Right lobe of liver (tissue), 6 donors: ENCODE data around the gene TMEM120B. TPM values are rescaled to one million over a fixed set of nuclear protein-coding genes. Genes with fewer than 3 reads are reported as not detected.
"Not testable (repeated sequence)": the region's sequence is repeated elsewhere in the genome, so short reads cannot be mapped to it uniquely, and the experiment has no call there.

Experiments
- ATAC-seq, 4 donors: fragments of 200-7000 bp; cut with Tn5 transposase; one replicate each; pipeline ENCODE4 v1.9.1; 2020; ENCODE audit warnings: mild to moderate bottlenecking in 4 of 4, moderate library complexity in 4 of 4
- DNase-seq, 3 donors: peaks; one replicate each; pipeline ENCODE4 v3.0.0-alpha.2; 2020
- H3K27ac ChIP-seq, 3 donors: fragments of 200-600 bp; one replicate each; pipeline ENCODE4 v1.8.0; 2022
- H3K27me3 ChIP-seq, 2 donors: fragments of 200-600 bp; one replicate each; pipeline ENCODE4 v1.8.0; 2022
- H3K36me3 ChIP-seq, 4 donors: fragments of 200-600 bp; sonication (generic) in 1 of 4; one replicate each; pipeline versions ENCODE4 v1.5.1 to v1.8.0; 2017 to 2022; ENCODE audit warnings: control low read depth in 1 of 4
- H3K4me1 ChIP-seq, 4 donors: fragments of 200-600 bp; sonication (generic) in 1 of 4; one replicate each; pipeline versions ENCODE4 v1.5.1 to v1.8.0; 2017 to 2022; ENCODE audit warnings: control low read depth in 1 of 4
- H3K4me3 ChIP-seq, 3 donors: fragments of 200-600 bp; one replicate each; pipeline ENCODE4 v1.8.0; 2022
- H3K9me3 ChIP-seq, 4 donors: fragments of 200-600 bp; sonication (generic) in 1 of 4; one replicate each; pipeline versions ENCODE4 v1.5.1 to v1.8.0; 2017 to 2022; ENCODE audit warnings: control low read depth in 1 of 4
- POLR2A ChIP-seq: fragments of 450-650 bp; IDR thresholded peaks from one replicate; pipeline ENCODE4 v1.6.1; 2017; ENCODE audit warnings: antibody characterized with exemption, mild to moderate bottlenecking
- WGBS: methylation state at CpG from one replicate; pipeline ENCODE4 v1.1.6; 2018; ENCODE audit warnings: low coverage, low lambda C conversion rate; ENCODE audit not compliant: insufficient coverage; ENCODE audit errors: missing lambda C conversion rate; 5-methylcytosine and 5-hydroxymethylcytosine counted together
- intact Hi-C, 2 donors: fragments of 100-400 bp; cut with DNase I; formaldehyde crosslinking; loops; one replicate each; pipeline versions ENCODE4 v1.11.2 to v1.14.1; 2022
- total RNA-seq, 6 experiments: library from RNA; depleted of rRNA in 2 of 6; stranded (reverse); fragments of >200 nt in 2 of 6; fragmentation: NEBNext Ultra II Directional in 3 of 6; extraction: Animal tissue kit (Norgen Biotek cat#: 25700) in 3 of 6; gene quantifications; one replicate each; pipeline versions ENCODE4 v1.1.0 to v1.2.4, GENCODE V29; 2016 to 2023
- TF ChIP-seq, protein P1 (sequence below), 4 donors: fragments of 200-600 bp in 3 of 4; fragments of 450-650 bp in 1 of 4; IDR thresholded peaks; one replicate each; pipeline versions ENCODE4 v1.5.1 to v1.8.0; 2016 to 2022; ENCODE audit warnings: antibody characterized with exemption in 4 of 4, mild to moderate bottlenecking in 2 of 4
- donor health status: DM: no; HTN: yes; CAD: no.
- donor health status: DM: no; HTN: no; CAD: no.
- donor health status: DM: no; HTN: no; CAD: no.
- donor health status: DM: no; HTN: yes; CAD: no.
- donor health status: DM: no; HTN: yes; CAD: no.

The TMEM120B gene
- total RNA-seq, 6 experiments from 2014 or later = 3.3 to 6.4 (median 4.7) TPM

DNA sequence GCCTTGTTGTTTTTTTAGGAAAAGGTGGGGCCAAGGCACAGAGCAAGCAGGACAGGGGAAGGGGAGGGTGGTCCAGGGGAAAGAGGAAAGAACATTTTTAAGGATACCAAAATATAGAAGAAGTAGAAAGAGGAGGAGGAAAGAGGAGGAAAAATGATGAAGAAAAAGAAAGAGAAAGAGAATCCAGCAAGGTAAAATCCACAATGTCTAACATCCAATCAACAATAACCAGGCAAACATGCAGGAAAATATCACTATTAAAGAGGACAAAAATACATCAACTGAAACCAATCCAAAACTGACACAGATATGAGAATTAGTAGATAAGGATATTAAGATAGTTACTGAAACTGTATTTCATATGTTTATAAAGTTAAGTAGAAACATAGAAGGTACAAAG, 7.0 kb upstream of the TMEM120B start:
- Histone ChIP-seq H3K4me1 (peaks cover 0 to 7% (median 0%) of the 10 kb centered on the region in 4 donors), H3K4me3 (no peak overlapping the region), H3K27ac (no peak overlapping the region), H3K9me3 (no peaks in the 10 kb centered on the region), H3K27me3 (no peaks in the 10 kb centered on the region), H3K36me3 (no peaks in the 10 kb centered on the region)
- intact Hi-C loops = no loop called here
- ATAC-seq (no peak), DNase-seq (no peak)
- TF ChIP-seq, protein P1, sequence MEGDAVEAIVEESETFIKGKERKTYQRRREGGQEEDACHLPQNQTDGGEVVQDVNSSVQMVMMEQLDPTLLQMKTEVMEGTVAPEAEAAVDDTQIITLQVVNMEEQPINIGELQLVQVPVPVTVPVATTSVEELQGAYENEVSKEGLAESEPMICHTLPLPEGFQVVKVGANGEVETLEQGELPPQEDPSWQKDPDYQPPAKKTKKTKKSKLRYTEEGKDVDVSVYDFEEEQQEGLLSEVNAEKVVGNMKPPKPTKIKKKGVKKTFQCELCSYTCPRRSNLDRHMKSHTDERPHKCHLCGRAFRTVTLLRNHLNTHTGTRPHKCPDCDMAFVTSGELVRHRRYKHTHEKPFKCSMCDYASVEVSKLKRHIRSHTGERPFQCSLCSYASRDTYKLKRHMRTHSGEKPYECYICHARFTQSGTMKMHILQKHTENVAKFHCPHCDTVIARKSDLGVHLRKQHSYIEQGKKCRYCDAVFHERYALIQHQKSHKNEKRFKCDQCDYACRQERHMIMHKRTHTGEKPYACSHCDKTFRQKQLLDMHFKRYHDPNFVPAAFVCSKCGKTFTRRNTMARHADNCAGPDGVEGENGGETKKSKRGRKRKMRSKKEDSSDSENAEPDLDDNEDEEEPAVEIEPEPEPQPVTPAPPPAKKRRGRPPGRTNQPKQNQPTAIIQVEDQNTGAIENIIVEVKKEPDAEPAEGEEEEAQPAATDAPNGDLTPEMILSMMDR (IDR thresholded peaks at IDR 0.05) = no peak
- TF ChIP-seq POLR2A = no peak

DNA sequence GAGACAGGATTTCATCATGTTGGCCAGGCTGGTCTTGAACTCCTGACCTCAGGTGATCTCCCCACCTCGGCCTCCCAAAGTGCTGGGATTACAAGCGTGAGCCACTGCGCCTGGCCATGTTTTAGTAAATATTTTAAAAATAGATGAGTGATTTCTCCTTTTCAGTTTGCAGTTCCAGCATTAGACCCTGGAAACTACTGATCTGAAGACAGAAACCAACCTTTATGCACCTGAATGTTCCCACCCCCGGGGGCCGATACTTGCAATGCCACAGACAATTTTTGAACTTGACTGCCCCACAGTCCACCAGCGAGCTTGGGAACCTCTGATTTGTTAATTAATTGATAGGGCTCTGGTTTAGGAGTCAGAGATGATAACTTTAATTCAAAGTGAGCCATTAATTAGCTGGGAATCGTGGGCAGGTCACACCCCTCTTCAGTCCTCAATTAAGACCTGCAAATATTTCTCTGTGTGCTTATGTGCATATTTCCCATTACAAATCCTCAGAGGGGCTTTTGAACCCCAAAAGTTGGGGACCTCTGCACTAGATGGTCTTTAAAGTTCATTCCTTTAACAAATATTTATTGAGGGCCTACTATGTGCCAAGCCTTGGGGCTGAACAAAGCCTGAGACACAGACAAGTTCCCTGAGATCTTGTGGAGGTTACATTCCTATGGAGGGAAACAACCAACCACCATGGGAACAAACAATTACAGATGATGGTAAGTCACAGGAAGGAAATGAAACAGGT, 4.1 kb upstream of the TMEM120B start:
- Histone ChIP-seq H3K9me3 (no peaks in the 10 kb centered on the region), H3K27me3 (no peaks in the 10 kb centered on the region), H3K4me3 (no peak overlapping the region), H3K36me3 (no peaks in the 10 kb centered on the region), H3K27ac (no peak overlapping the region), H3K4me1 (peaks cover 0 to 12% (median 1%) of the 10 kb centered on the region in 4 donors)
- 66% methylated on average over 7 of the region's 7 CpGs for WGBS
- TF ChIP-seq, protein P1 (IDR thresholded peaks at IDR 0.05) = no peak
- TF ChIP-seq POLR2A = no peak
- DNase-seq (no peak), ATAC-seq (no peak)
- intact Hi-C loops = no loop called here

DNA sequence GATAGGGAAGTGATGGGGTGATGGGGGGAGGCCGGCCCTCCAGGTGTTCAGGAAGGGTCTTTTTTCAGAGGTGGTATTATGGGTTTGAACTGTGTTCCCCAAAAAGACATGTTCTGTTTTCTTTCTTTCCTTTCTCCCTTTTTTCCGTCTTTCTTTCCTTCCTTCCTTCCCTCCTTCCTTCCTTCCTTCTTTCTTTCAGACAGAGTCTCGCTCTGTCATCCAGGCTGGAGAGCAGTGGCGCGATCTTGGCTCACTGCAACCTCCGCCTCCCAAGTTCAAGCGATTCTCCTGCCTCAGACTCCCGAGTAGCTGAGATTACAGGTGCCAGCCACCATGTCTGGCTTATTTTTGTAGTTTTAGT, 3.5 kb upstream of the TMEM120B start:
- H3K4me3 ChIP-seq, intact Hi-C loops, H3K9me3 ChIP-seq, ATAC-seq, DNase-seq, H3K27ac ChIP-seq, H3K36me3 ChIP-seq, H3K27me3 ChIP-seq: not testable (repeated sequence)
- peaks cover 0 to 18% (median 1%) of the 10 kb centered on the region in 4 donors for H3K4me1 ChIP-seq
- 93% methylated on average over 5 of the region's 8 CpGs for WGBS

DNA sequence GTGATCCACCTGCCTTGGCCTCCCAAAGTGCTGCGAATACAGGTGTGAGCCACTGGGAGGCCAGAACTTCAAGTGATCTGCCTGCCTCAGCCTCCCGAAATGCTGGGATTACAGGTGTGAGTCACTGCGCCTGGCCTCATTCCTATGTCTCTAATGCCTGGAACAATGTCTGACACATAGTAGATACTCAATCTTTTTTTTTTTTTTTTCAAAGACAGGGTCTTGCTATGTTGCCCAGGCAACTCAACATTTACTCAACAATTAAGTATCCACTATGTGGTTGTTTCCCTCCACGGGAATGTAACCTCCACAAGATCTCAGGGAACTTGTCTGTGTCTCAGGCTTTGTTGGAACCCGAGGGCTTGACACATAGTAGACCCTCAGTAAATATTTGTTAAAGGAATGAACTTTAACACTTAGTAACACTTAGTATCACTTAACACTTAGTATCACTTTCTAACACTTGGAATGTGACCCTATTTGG, 3.0 kb upstream of the TMEM120B start:
- DNase-seq = no peak
- 72% methylated on average over 5 of the region's 5 CpGs for WGBS
- H3K27ac ChIP-seq = no peak overlapping the region
- H3K27me3 ChIP-seq = no peaks in the 10 kb centered on the region
- intact Hi-C loops = no loop called here
- no peak overlapping the region for H3K4me3 ChIP-seq
- no peaks in the 10 kb centered on the region for H3K36me3 ChIP-seq
- H3K9me3 ChIP-seq = no peaks in the 10 kb centered on the region
- H3K4me1 ChIP-seq = peaks cover 0 to 18% (median 1%) of the 10 kb centered on the region in 4 donors
- TF ChIP-seq, protein P1 (IDR thresholded peaks at IDR 0.05) = no peak
- TF ChIP-seq POLR2A = no peak
- no peak for ATAC-seq

DNA sequence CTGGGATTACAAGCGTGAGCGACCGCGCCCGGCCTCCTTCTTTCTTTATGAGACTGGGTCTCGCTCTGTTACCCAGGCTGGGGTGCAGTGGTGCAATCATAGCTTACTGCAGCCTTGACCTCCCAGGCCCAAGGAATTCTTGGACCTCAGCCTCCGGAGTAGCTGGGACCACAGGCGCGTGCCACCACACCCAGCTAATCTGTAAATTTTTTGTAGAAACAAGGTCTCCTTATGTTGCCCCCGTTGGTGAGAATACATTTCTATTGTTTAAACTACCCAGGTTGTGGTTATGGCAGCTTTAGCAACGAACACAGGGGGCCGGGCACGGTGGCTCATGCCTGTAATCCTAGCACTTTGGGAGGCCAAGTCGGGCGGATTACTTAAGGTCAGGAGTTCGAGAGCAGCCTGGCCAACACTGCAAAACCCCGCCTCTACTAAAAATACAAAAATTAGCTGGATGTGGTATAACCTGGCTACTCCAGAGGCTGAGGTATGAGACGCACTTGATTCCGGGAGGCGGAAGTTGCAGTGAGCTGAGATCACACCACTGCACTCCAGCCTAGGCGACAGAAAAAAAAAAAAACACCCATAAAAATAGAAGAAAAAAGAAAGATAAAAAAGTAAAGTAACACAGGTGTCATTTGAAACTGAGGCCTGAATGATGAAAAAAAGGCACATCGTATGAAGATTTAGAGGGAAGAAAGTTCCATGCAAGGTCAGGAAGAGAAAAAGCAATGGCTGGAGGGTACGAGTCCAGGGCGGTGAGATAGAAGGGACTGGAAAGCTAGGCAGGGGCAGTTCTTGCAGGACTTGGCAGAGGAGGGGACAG, 977 bp upstream of the TMEM120B start:
- intact Hi-C loops = no loop called here
- Histone ChIP-seq H3K4me1 (peaks cover 0 to 18% (median 1%) of the 10 kb centered on the region in 4 donors), H3K27ac (peak overlapping the region; percentile 84 to 87 (median 86)), H3K27me3 (no peaks in the 10 kb centered on the region), H3K4me3 (peak overlapping the region; percentile 82 to 98 (median 92)), H3K9me3 (no peaks in the 10 kb centered on the region), H3K36me3 (no peaks in the 10 kb centered on the region)
- TF ChIP-seq, protein P1 (IDR thresholded peaks at IDR 0.05) = no peak
- no peak for TF ChIP-seq POLR2A
- peak in 1 of 3 donors; percentile 33 for DNase-seq
- ATAC-seq = peak in 3 of 4 donors; percentile 5 to 56 (median 42)
- 23% methylated on average over 18 of the region's 24 CpGs for WGBS
